Measurements from ENCODE around the gene PRKCB.

The PRKCB gene

GRCh38 chr16:24088767-24089166 is 253.0 kb downstream of the PRKCB start:
- H3K4me2 ChIP-seq (ENCODE audit: low read depth, low read length, poor library complexity, severe bottlenecking), result no peak overlapping the region
- no peak overlapping the region for H3K4me3 ChIP-seq (ENCODE audit: insufficient read depth, low read length, poor library complexity, severe bottlenecking)
- no peaks in the 10 kb centered on the region for H4K20me1 ChIP-seq (ENCODE audit: low read depth, low read length)
- no peaks in the 10 kb centered on the region for H3F3A ChIP-seq (ENCODE audit: insufficient read depth)
- no peak overlapping the region for H3K27ac ChIP-seq (ENCODE audit: low read depth, low read length)
- 0 out of 2 replicates have a peak, but pooled peaks cover 6% of the 10 kb centered on the region for H3K9me3 ChIP-seq (ENCODE audit: insufficient read depth, low read length)
- no peak overlapping the region for H3K9ac ChIP-seq (ENCODE audit: low read length)
- no peaks in the 10 kb centered on the region for H3K36me3 ChIP-seq (ENCODE audit: low read length)
- H3K79me2 ChIP-seq (ENCODE audit: insufficient read depth, low read length), result no peaks in the 10 kb centered on the region
- no peak for TF ChIP-seq CTCF (IDR thresholded peaks at IDR 0.05; ENCODE audit: insufficient read depth, low read length, poor library complexity, severe bottlenecking)
- TF ChIP-seq EZH2phosphoT487 (conservative IDR thresholded peaks at IDR 0.05; ENCODE audit: low read length), result no peak
- no peaks in the 10 kb centered on the region for H3K27me3 ChIP-seq (ENCODE audit: low read length)
- no peaks in the 10 kb centered on the region for H3K9me2 ChIP-seq (replicated peaks; ENCODE audit: insufficient read depth, low read length)
- H2AFZ ChIP-seq (ENCODE audit: low read depth, low read length, severe bottlenecking), result no peak overlapping the region

- TF ChIP-seq EZH2phosphoT487 (conservative IDR thresholded peaks at IDR 0.05; ENCODE audit: low read length) (no peak), CTCF (IDR thresholded peaks at IDR 0.05; ENCODE audit: insufficient read depth, low read length, poor library complexity, severe bottlenecking) (no peak)
- Histone ChIP-seq H3K27me3 (ENCODE audit: low read length) (no peaks in the 10 kb centered on the region), H3K4me3 (ENCODE audit: insufficient read depth, low read length, poor library complexity, severe bottlenecking) (no peak overlapping the region), H3K9ac (ENCODE audit: low read length) (no peak overlapping the region), H3K9me3 (ENCODE audit: insufficient read depth, low read length) (0 out of 2 replicates have a peak, but pooled peaks cover 6% of the 10 kb centered on the region), H3F3A (ENCODE audit: insufficient read depth) (no peaks in the 10 kb centered on the region), H3K79me2 (ENCODE audit: insufficient read depth, low read length) (no peaks in the 10 kb centered on the region), H3K4me2 (ENCODE audit: low read depth, low read length, poor library complexity, severe bottlenecking) (no peak overlapping the region), H3K36me3 (ENCODE audit: low read length) (no peaks in the 10 kb centered on the region), H2AFZ (ENCODE audit: low read depth, low read length, severe bottlenecking) (no peak overlapping the region), H3K9me2 (replicated peaks; ENCODE audit: insufficient read depth, low read length) (no peaks in the 10 kb centered on the region), H3K27ac (ENCODE audit: low read depth, low read length) (no peak overlapping the region), H4K20me1 (ENCODE audit: low read depth, low read length) (no peaks in the 10 kb centered on the region)
These were observed 255.3 kb downstream of the PRKCB start for GRCh38 chr16:24091125-24091524.

GRCh38 chr16:24093049-24093448 is 257.3 kb downstream of the PRKCB start:
- no peak overlapping the region for H3K9ac ChIP-seq (ENCODE audit: low read length)
- no peaks in the 10 kb centered on the region for H3K9me2 ChIP-seq (replicated peaks; ENCODE audit: insufficient read depth, low read length)
- no peaks in the 10 kb centered on the region for H4K20me1 ChIP-seq (ENCODE audit: low read depth, low read length)
- no peaks in the 10 kb centered on the region for H3F3A ChIP-seq (ENCODE audit: insufficient read depth)
- no peak overlapping the region for H3K4me3 ChIP-seq (ENCODE audit: insufficient read depth, low read length, poor library complexity, severe bottlenecking)
- no peaks in the 10 kb centered on the region for H3K27me3 ChIP-seq (ENCODE audit: low read length)
- TF ChIP-seq CTCF (IDR thresholded peaks at IDR 0.05; ENCODE audit: insufficient read depth, low read length, poor library complexity, severe bottlenecking), result no peak
- no peak for TF ChIP-seq EZH2phosphoT487 (conservative IDR thresholded peaks at IDR 0.05; ENCODE audit: low read length)
- H3K27ac ChIP-seq (ENCODE audit: low read depth, low read length), result no peak overlapping the region
- no peaks in the 10 kb centered on the region for H3K79me2 ChIP-seq (ENCODE audit: insufficient read depth, low read length)
- 0 out of 2 replicates have a peak, but pooled peaks cover 6% of the 10 kb centered on the region for H3K9me3 ChIP-seq (ENCODE audit: insufficient read depth, low read length)
- no peak overlapping the region for H3K4me2 ChIP-seq (ENCODE audit: low read depth, low read length, poor library complexity, severe bottlenecking)
- no peaks in the 10 kb centered on the region for H3K36me3 ChIP-seq (ENCODE audit: low read length)
- no peak overlapping the region for H2AFZ ChIP-seq (ENCODE audit: low read depth, low read length, severe bottlenecking)

All from SU-DHL-6 (cell line).